Activated naive CD4-positive, alpha-beta T cell treated with Interleukin-2 at 50 U/mL for 16 hours (primary cell): ENCODE measurements around the gene ATP8A1.
"Not testable (repeated sequence)": the region's sequence is repeated elsewhere in the genome, so short reads cannot be mapped to it uniquely, and the experiment has no call there.

Experiments
- DNase-seq: peaks from one replicate; pipeline ENCODE4 v3.0.0-alpha.2; 2020

ATP8A1 gene

DNA sequence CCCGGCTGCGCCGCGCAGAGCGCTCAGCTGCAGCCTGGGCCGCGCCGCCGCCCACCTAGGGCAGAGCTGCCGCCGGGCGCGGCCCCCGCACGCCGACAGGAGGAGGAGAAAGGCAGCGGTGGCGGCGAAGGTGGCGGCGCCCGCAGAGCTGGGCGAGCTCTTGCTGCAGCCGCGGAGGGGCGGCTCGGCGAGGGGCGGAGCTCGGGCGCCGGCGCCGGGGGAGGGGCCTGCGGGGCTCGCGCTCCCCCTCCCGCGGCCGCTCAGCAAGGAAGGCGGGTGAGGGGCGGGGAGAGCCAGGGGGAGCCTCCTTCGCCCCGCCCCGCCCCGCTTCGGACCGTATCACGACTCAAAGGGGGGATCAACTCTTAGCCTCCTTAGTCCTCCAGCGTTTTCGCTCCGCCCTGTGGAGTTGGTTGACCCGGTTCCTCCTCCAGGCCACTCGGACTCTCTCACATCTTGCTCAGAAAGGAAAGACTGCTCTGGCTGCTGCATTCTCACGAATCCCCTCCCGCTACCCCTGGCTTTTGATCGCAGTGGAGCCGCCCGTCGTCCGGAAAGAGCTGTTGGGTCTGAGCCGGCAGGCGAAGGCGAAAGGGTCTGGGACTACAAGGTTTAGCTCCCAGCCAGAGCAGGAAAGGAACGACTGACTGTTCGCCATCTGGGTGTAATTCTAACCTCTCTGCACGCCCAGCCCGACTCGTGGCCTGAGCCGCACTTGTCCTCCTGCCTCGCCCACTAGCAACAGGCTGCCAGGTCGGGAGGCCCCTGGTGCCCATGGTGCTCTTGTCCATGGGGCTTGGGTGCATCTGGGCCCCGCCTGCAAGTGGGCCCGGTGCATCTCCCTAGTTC is at the start of gene ATP8A1:
Gene ATP8A1, minus strand, starts transcription at position 162 of the 849 bp plus-strand sequence. CDS start 232 bp downstream, outside the sequence.
- peak; percentile 93 for DNase-seq

GRCh38 chr4:42706086-42706485 is 49.2 kb upstream of the ATP8A1 start:
- DNase-seq: no peak

GRCh38 chr4:42703813-42704212 is 46.9 kb upstream of the ATP8A1 start:
- DNase-seq: no peak

DNA sequence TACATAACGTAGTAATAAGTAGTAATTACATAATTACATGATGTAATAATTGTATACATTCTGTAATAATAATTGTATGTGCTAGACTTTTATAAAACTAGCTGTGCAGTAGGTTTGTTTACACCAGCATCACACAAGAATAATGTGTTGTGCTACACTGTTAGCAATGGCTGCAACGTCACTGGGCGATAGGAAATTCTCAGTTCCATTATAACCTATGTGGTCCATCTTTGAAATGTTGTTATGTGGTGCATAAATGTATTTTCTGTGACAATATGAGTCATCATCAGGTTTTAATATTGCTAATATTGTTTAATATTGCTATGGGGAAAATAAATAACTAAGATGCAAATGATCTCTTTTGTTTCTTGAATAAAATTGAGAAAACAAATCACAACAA is 46.0 kb upstream of the ATP8A1 start:
- DNase-seq: no peak

- not testable (repeated sequence) for DNase-seq
These were observed 44.9 kb upstream of the ATP8A1 start for GRCh38 chr4:42701780-42702179.

GRCh38 chr4:42690537-42690936 is 33.6 kb upstream of the ATP8A1 start:
- no peak for DNase-seq

GRCh38 chr4:42683393-42683792 is 26.5 kb upstream of the ATP8A1 start:
- DNase-seq: no peak

- DNase-seq: no peak
These were observed 21.6 kb upstream of the ATP8A1 start for GRCh38 chr4:42678512-42678911.

GRCh38 chr4:42676066-42676951 is 19.4 kb upstream of the ATP8A1 start:
- DNase-seq: no peak

DNA sequence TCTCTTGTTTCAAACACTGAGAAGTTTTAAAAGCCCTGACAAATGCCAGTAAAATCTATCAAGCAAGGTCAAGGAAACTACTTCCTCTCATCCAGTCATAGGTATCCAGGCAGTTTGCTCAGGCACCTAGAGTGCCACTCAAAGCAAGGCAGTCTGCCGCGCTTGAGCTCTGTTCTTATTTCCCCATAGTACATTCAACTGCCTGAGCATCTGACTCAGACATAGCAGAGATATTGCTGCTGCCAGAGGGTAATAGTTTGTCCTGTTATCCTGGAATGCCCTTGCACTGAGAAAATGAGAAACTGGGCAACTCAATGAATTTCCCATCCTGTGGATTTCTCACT is 16.1 kb upstream of the ATP8A1 start:
- DNase-seq: no peak

- DNase-seq: no peak
These were observed 15.6 kb upstream of the ATP8A1 start for GRCh38 chr4:42672359-42673081.

DNA sequence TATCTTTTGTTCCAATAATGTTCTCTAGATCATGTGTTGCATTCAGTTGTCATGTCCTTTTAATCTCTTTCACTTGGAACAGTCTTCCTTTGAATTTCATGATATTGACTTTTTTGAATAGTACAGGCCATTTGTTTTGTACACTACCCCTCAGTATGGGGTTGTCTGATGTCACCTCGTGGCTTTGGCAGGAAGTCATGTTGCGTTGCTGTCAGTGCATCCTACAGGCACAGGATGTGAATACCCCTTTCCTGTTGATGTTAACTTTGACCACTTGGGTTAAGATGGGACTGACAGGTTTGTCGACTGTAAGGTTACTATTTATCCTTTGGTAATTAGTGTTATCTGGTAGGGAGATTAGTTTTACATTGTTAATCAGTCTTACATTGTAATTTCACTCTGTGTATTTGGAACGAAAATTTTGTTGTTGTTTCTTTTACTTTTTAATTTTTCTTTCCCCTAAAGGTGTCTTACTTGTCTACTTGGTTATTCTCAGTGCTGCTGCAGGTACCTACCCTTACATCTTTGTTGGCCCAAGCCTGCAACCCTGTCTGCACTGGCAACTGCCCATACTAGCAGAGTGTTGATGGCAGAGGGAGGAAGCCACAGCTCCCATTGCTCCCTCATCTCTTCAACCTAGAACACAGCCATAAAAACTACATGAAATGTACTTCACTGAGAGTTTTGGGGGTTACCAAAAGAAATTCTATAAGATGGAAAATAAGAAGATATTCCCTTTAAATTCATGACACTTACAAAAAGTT is 14.7 kb upstream of the ATP8A1 start:
- no peak for DNase-seq

- DNase-seq: no peak
These were observed 1.4 kb upstream of the ATP8A1 start for GRCh38 chr4:42658261-42658660.

- no peak for DNase-seq
These were observed 294 bp downstream of the ATP8A1 start for GRCh38 chr4:42656679-42656943.

- DNase-seq: peak; percentile 45
These were observed 805 bp downstream of the ATP8A1 start for GRCh38 chr4:42655921-42656678.

DNA sequence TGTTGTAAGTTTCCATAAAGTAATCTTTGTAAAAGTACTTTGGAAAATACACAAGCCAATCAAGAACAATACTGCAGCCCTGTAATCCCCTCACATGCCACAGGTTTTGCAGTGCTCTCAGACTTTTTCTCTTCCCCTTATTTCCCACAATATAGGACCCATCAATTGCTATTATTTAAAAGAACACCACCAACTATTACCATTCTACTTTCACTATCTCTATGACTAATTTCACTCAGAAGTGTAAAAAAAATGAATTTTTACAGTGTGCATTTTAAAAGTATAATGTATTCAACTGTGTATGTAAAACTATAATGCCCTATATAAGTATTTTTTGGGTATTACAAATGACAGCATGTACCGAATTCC is 1.7 kb downstream of the ATP8A1 start:
- DNase-seq: no peak

GRCh38 chr4:42654631-42655268 is 2.2 kb downstream of the ATP8A1 start:
- DNase-seq: no peak

GRCh38 chr4:42653626-42654560 is 3.0 kb downstream of the ATP8A1 start:
- DNase-seq: no peak

DNA sequence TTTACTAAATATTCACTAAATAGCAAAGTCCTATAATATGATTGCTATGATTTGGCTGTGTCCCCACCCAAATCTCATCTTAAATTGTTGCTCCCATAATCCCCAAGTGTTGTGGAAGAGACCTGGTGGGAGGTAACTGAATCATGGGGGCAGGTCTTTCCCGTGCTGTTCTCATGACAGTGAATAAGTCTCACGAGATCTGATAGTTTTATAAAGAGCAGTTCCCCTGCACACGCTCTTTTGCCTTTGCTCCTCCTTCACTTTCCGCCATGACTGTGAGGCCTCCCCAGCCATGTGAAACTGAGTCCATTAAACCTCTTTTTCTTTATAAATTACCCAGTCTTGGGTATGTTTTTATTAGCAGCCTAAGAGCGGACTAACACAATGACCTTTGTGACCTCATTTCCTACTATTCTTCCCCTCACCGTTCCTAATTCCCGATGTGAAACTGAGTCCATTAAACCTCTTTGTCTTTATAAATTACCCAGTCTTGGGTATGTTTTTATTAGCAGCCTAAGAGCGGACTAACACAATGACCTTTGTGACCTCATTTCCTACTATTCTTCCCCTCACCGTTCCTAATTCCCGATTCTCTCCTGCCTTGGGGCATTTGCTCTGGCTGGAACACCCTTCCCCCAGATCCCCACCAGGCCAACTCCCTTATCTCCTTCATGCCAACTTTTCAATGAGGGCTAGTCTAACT is 4.2 kb downstream of the ATP8A1 start:
- not testable (repeated sequence) for DNase-seq

- no peak for DNase-seq
These were observed 7.0 kb downstream of the ATP8A1 start for GRCh38 chr4:42649870-42650269.
